SHP77 treated with DMSO at 0.1 percent for 48 hours (cell line): ENCODE data around the gene KRT73.
"Not testable (repeated sequence)": the region's sequence is repeated elsewhere in the genome, so short reads cannot be mapped to it uniquely, and the experiment has no call there.

Source experiments
- DNase-seq: peaks from one replicate; lab custom pipeline; 2025; lab: John Stamatoyannopoulos, UW

The KRT73 gene

GRCh38 chr12:52600475-52600874 lies 17.9 kb downstream of the KRT73 start:
- DNase-seq, result no peak

- DNase-seq, result no peak
Measured at GRCh38 chr12:52600071-52600470, 18.3 kb downstream of the KRT73 start.

GRCh38 chr12:52598966-52599365 lies 19.4 kb downstream of the KRT73 start:
- no peak for DNase-seq

- DNase-seq, result not testable (repeated sequence)
Measured at GRCh38 chr12:52594237-52594636, 24.1 kb downstream of the KRT73 start.

GRCh38 chr12:52591521-52591920 lies 26.8 kb downstream of the KRT73 start:
- no peak for DNase-seq

GRCh38 chr12:52590021-52590420 lies 28.3 kb downstream of the KRT73 start:
- no peak for DNase-seq

GRCh38 chr12:52587563-52587962 lies 30.8 kb downstream of the KRT73 start:
- DNase-seq, result no peak

GRCh38 chr12:52585946-52586345 lies 32.4 kb downstream of the KRT73 start:
- no peak for DNase-seq

GRCh38 chr12:52585066-52585465 lies 33.3 kb downstream of the KRT73 start:
- no peak for DNase-seq

- no peak for DNase-seq
Measured at GRCh38 chr12:52584156-52584682, 34.1 kb downstream of the KRT73 start.

- DNase-seq, result peak; percentile 28
Measured at GRCh38 chr12:52582971-52583456, 35.3 kb downstream of the KRT73 start.

GRCh38 chr12:52582486-52582885 lies 35.9 kb downstream of the KRT73 start:
- no peak for DNase-seq

- DNase-seq, result no peak
Measured at GRCh38 chr12:52581481-52581880, 36.9 kb downstream of the KRT73 start.

GRCh38 chr12:52581066-52581465 lies 37.3 kb downstream of the KRT73 start:
- no peak for DNase-seq

GRCh38 chr12:52580496-52580895 lies 37.9 kb downstream of the KRT73 start:
- no peak for DNase-seq

GRCh38 chr12:52579468-52580465 lies 38.6 kb downstream of the KRT73 start:
- DNase-seq, result no peak

GRCh38 chr12:52578469-52578868 lies 39.9 kb downstream of the KRT73 start:
- DNase-seq, result no peak

- DNase-seq, result no peak
Measured at GRCh38 chr12:52577316-52577715, 41.0 kb downstream of the KRT73 start.

GRCh38 chr12:52575948-52576347 lies 42.4 kb downstream of the KRT73 start:
- no peak for DNase-seq

GRCh38 chr12:52575256-52575655 lies 43.1 kb downstream of the KRT73 start:
- no peak for DNase-seq

GRCh38 chr12:52573743-52574142 lies 44.6 kb downstream of the KRT73 start, which contains the start of gene KRT74:
TSS of gene KRT74 (minus strand) at chr12:52573843. CDS start at chr12:52573777, 66 bp downstream.
- DNase-seq, result no peak

- DNase-seq, result no peak
Measured at GRCh38 chr12:52573306-52573705, 45.1 kb downstream of the KRT73 start.

GRCh38 chr12:52570511-52570910 lies 47.8 kb downstream of the KRT73 start:
- DNase-seq, result no peak
